Neuronal stem cell (in vitro differentiated cells): ENCODE data around the gene ARHGAP29.

Source experiments
- DNase-seq: peaks from one replicate; pipeline ENCODE4 v3.0.0-alpha.2; 2013; ENCODE audit warnings: low spot score
- H2AFZ ChIP-seq: one replicate; pipeline ENCODE4 v1.6.1; 2013; ENCODE audit warnings: mild to moderate bottlenecking, low read length, inconsistent platforms
- H2AK5ac ChIP-seq: 2 replicates; pipeline ENCODE4 v1.6.1; 2013; ENCODE audit warnings: low read depth, mild to moderate bottlenecking, inconsistent platforms, low read length, moderate library complexity, mixed read lengths
- H2BK120ac ChIP-seq: 2 replicates; pipeline ENCODE4 v1.6.1; 2013; ENCODE audit warnings: low read depth, mild to moderate bottlenecking, inconsistent platforms, low read length, moderate library complexity, mixed read lengths
- H2BK12ac ChIP-seq: one replicate; pipeline ENCODE4 v1.6.1; 2013; ENCODE audit warnings: low read length, inconsistent platforms
- H2BK15ac ChIP-seq: 2 replicates; pipeline ENCODE4 v1.6.1; 2013; ENCODE audit warnings: mild to moderate bottlenecking, low read length, inconsistent platforms, mixed read lengths
- H2BK5ac ChIP-seq: one replicate; pipeline ENCODE4 v1.6.1; 2013; ENCODE audit warnings: inconsistent platforms, mild to moderate bottlenecking, low read length, moderate library complexity
- H3K14ac ChIP-seq: one replicate; pipeline ENCODE4 v1.6.1; 2013; ENCODE audit warnings: low read length, inconsistent platforms
- H3K18ac ChIP-seq: 2 replicates; pipeline ENCODE4 v1.6.1; 2013; ENCODE audit warnings: low read length, inconsistent platforms
- H3K23ac ChIP-seq: 2 replicates; pipeline ENCODE4 v1.6.1; 2013; ENCODE audit warnings: low read depth, mild to moderate bottlenecking, mixed read lengths, low read length, inconsistent platforms; ENCODE audit not compliant: poor library complexity
- H3K27ac ChIP-seq: replicated peaks from 3 replicates; pipeline ENCODE4 v1.5.1; 2013; ENCODE audit warnings: low read length, inconsistent platforms
- H3K27me3 ChIP-seq, 3 experiments: 2 replicates each; pipeline ENCODE4 v1.6.1; 2013; ENCODE audit warnings: low read length in 3 of 3, mild to moderate bottlenecking in 2 of 3, inconsistent platforms in 1 of 3, low read depth in 1 of 3, mixed read lengths in 1 of 3, moderate library complexity in 1 of 3; ENCODE audit not compliant: control insufficient read depth in 3 of 3, insufficient read depth in 3 of 3
- H3K36me3 ChIP-seq, 2 donors: replicated peaks in 1 of 2; 2 replicates each; pipeline ENCODE4 v1.6.1; 2013; ENCODE audit warnings: low read length in 2 of 2; ENCODE audit not compliant: control insufficient read depth in 2 of 2, insufficient read depth in 2 of 2
- H3K4ac ChIP-seq: 2 replicates; pipeline ENCODE4 v1.6.1; 2013; ENCODE audit warnings: inconsistent platforms, mild to moderate bottlenecking, low read length, moderate library complexity
- H3K4me1 ChIP-seq, 2 donors: 1 replicate in 1 of 2; 2 replicates in 1 of 2; pipeline ENCODE4 v1.6.1; 2013; ENCODE audit warnings: low read length in 2 of 2, low read depth in 1 of 2; ENCODE audit not compliant: control insufficient read depth in 2 of 2, insufficient read depth in 1 of 2
- H3K4me2 ChIP-seq: one replicate; pipeline ENCODE4 v1.6.1; 2013; ENCODE audit warnings: mild to moderate bottlenecking, low read length, inconsistent platforms; ENCODE audit not compliant: insufficient read depth, poor library complexity, severe bottlenecking
- H3K4me3 ChIP-seq, 2 donors: 2 replicates each; pipeline ENCODE4 v1.5.1; 2013; ENCODE audit warnings: low read length in 2 of 2, mild to moderate bottlenecking in 2 of 2, inconsistent platforms in 1 of 2, moderate library complexity in 1 of 2
- H3K79me1 ChIP-seq: one replicate; pipeline ENCODE4 v1.6.1; 2013; ENCODE audit warnings: low read depth, mild to moderate bottlenecking, inconsistent platforms, low read length, moderate library complexity
- H3K9ac ChIP-seq: one replicate; pipeline ENCODE4 v1.6.1; 2013; ENCODE audit warnings: mild to moderate bottlenecking, low read depth, low read length, inconsistent platforms; ENCODE audit not compliant: poor library complexity
- H3K9me3 ChIP-seq, 2 donors: replicated peaks in 1 of 2; 2 replicates each; pipeline versions ENCODE3 to v1.6.1; 2013; ENCODE audit warnings: low read length in 2 of 2, mild to moderate bottlenecking in 2 of 2, inconsistent platforms in 1 of 2, low read depth in 1 of 2, mixed read lengths in 1 of 2, moderate library complexity in 1 of 2; ENCODE audit not compliant: control insufficient read depth in 2 of 2, insufficient read depth in 1 of 2
- H4K8ac ChIP-seq: one replicate; pipeline ENCODE4 v1.6.1; 2013; ENCODE audit warnings: low read depth, mild to moderate bottlenecking, inconsistent platforms, low read length, moderate library complexity
- H4K91ac ChIP-seq: one replicate; pipeline ENCODE4 v1.6.1; 2013; ENCODE audit warnings: low read length, low read depth, mild to moderate bottlenecking, inconsistent platforms; ENCODE audit not compliant: poor library complexity
- WGBS, 2 donors: extraction: QIAGEN DNeasy Blood & Tissue Kit; methylation state at CpG; one replicate each; pipeline ENCODE4 v1.1.7; 2013; ENCODE audit warnings: missing lambda C conversion rate in 2 of 2, mixed read lengths in 1 of 2; ENCODE audit not compliant: insufficient read length in 2 of 2, insufficient replicate concordance in 1 of 2; ENCODE audit errors: extremely low coverage in 2 of 2; 5-methylcytosine and 5-hydroxymethylcytosine counted together

Gene ARHGAP29

GRCh38 chr1:94143173-94143808 is 94.1 kb downstream of the ARHGAP29 start:
- Histone ChIP-seq H3K23ac (no peak overlapping the region), H2AFZ (no peak overlapping the region), H4K91ac (no peak overlapping the region), H4K8ac (no peak overlapping the region), H3K27me3 (no peaks in the 10 kb centered on the region), H3K4ac (no peak overlapping the region), H2BK5ac (no peak overlapping the region), H3K9me3 (no peaks in the 10 kb centered on the region), H2BK15ac (no peak overlapping the region), H3K18ac (no peak overlapping the region), H2AK5ac (no peak overlapping the region), H3K27ac (no peak overlapping the region), H2BK120ac (no peak overlapping the region), H3K14ac (no peak overlapping the region), H2BK12ac (no peak overlapping the region), H3K79me1 (no peaks in the 10 kb centered on the region), H3K4me3 (no peak overlapping the region), H3K9ac (no peak overlapping the region), H3K4me1 (peaks cover 0 to 2% of the 10 kb centered on the region in 2 donors), H3K4me2 (no peak overlapping the region), H3K36me3 (no peaks in the 10 kb centered on the region)
- WGBS, 2 donors, result no CpG with 5 or more reads among the region's 2 CpGs
- no peak for DNase-seq

- Histone ChIP-seq H3K27ac (no peak overlapping the region), H3K79me1 (no peaks in the 10 kb centered on the region), H3K27me3 (no peaks in the 10 kb centered on the region), H3K9me3 (no peaks in the 10 kb centered on the region), H2BK12ac (no peak overlapping the region), H2BK120ac (no peak overlapping the region), H2AK5ac (no peak overlapping the region), H3K4me3 (no peak overlapping the region), H3K18ac (no peak overlapping the region), H3K36me3 (no peaks in the 10 kb centered on the region), H3K4me2 (no peak overlapping the region), H3K4me1 (peaks cover 0 to 2% of the 10 kb centered on the region in 2 donors), H3K14ac (no peak overlapping the region), H2BK5ac (no peak overlapping the region), H3K23ac (no peak overlapping the region), H3K9ac (no peak overlapping the region), H4K91ac (no peak overlapping the region), H2BK15ac (no peak overlapping the region), H2AFZ (peak overlapping the region; percentile 36), H4K8ac (no peak overlapping the region), H3K4ac (no peak overlapping the region)
- no CpG with 5 or more reads among the region's 2 CpGs for WGBS, 2 donors
- DNase-seq, result no peak
These were observed 94.8 kb downstream of the ARHGAP29 start for GRCh38 chr1:94142583-94142982.

- no peak overlapping the region for H3K27ac ChIP-seq
These were observed 95.4 kb downstream of the ARHGAP29 start for GRCh38 chr1:94142022-94142421.

GRCh38 chr1:94132111-94132510 is 105.3 kb downstream of the ARHGAP29 start:
- Histone ChIP-seq H3K27ac (no peak overlapping the region), H3K9ac (no peak overlapping the region), H4K91ac (no peak overlapping the region), H3K4me2 (no peak overlapping the region), H4K8ac (no peak overlapping the region), H2BK12ac (no peak overlapping the region), H3K36me3 (no peaks in the 10 kb centered on the region), H3K4ac (no peak overlapping the region), H3K23ac (no peak overlapping the region), H3K4me1 (peaks cover 4 to 6% of the 10 kb centered on the region in 2 donors), H2AFZ (no peak overlapping the region), H3K27me3 (no peaks in the 10 kb centered on the region), H3K14ac (no peak overlapping the region), H2AK5ac (no peak overlapping the region), H3K9me3 (peaks cover 2 to 5% of the 10 kb centered on the region in 2 donors), H3K4me3 (no peak overlapping the region), H2BK120ac (no peak overlapping the region), H2BK15ac (no peak overlapping the region), H2BK5ac (no peak overlapping the region), H3K79me1 (no peaks in the 10 kb centered on the region), H3K18ac (no peak overlapping the region)
- WGBS, 2 donors, result no CpG with 5 or more reads among the region's 5 CpGs
- DNase-seq, result no peak

More at GRCh38 chr1:94142022-94142421, 95.4 kb downstream of the ARHGAP29 start:
- H3K4me2 ChIP-seq, result no peak overlapping the region
- no peak overlapping the region for H3K18ac ChIP-seq
- no peaks in the 10 kb centered on the region for H3K27me3 ChIP-seq
- no peak overlapping the region for H2BK15ac ChIP-seq
- no peak overlapping the region for H4K91ac ChIP-seq
- no peak overlapping the region for H2BK12ac ChIP-seq
- H3K23ac ChIP-seq, result no peak overlapping the region
- no peak overlapping the region for H3K9ac ChIP-seq
- no peak overlapping the region for H4K8ac ChIP-seq
- no CpG with 5 or more reads among the region's 1 CpG for WGBS, 2 donors
- no peak for DNase-seq
- no peak overlapping the region for H2AK5ac ChIP-seq
- H3K36me3 ChIP-seq, result no peaks in the 10 kb centered on the region
- no peak overlapping the region for H2AFZ ChIP-seq
- H3K4ac ChIP-seq, result no peak overlapping the region
- H2BK120ac ChIP-seq, result no peak overlapping the region
- H3K79me1 ChIP-seq, result no peaks in the 10 kb centered on the region
- no peak overlapping the region for H3K14ac ChIP-seq
- H3K9me3 ChIP-seq, result no peaks in the 10 kb centered on the region
- H3K4me3 ChIP-seq, result no peak overlapping the region
- no peak overlapping the region for H2BK5ac ChIP-seq
- peaks cover 0 to 2% of the 10 kb centered on the region in 2 donors for H3K4me1 ChIP-seq
